Spleen (tissue), 7 donors: Measurements from ENCODE around the gene GPAT2.
A peak's percentile ranks its signal among the peaks of the same experiment; 100 is the strongest.
"Not testable (repeated sequence)": the region's sequence is repeated elsewhere in the genome, so short reads cannot be mapped to it uniquely, and the experiment has no call there.

Source experiments
- POLR2A ChIP-seq, 3 donors: fragments of 450-650 bp; IDR thresholded peaks; one replicate each; pipeline ENCODE4 v1.5.1; 2017; ENCODE audit warnings: antibody characterized with exemption in 3 of 3, mild to moderate bottlenecking in 1 of 3
- TF ChIP-seq, protein P1 (sequence below), 11 experiments: fragments of 200-600 bp in 7 of 11; fragments of 450-650 bp in 4 of 11; sonication (generic) in 4 of 11; IDR thresholded peaks in 8 of 11; conservative IDR thresholded peaks in 3 of 11; 1 replicate in 7 of 11; 2 replicates in 4 of 11; pipeline versions ENCODE4 v1.4.0 to v1.8.0; 2016 to 2021; ENCODE audit warnings: antibody characterized with exemption in 11 of 11, inconsistent platforms in 4 of 11, mild to moderate bottlenecking in 1 of 11
- donor health status: DM: no; HTN: no; CAD: no; lungs with moderate emphysema.
- donor health status: DM: no; HTN: no; CAD: no.
- donor health status: DM: no; HTN: no; CAD: no.

DNA sequence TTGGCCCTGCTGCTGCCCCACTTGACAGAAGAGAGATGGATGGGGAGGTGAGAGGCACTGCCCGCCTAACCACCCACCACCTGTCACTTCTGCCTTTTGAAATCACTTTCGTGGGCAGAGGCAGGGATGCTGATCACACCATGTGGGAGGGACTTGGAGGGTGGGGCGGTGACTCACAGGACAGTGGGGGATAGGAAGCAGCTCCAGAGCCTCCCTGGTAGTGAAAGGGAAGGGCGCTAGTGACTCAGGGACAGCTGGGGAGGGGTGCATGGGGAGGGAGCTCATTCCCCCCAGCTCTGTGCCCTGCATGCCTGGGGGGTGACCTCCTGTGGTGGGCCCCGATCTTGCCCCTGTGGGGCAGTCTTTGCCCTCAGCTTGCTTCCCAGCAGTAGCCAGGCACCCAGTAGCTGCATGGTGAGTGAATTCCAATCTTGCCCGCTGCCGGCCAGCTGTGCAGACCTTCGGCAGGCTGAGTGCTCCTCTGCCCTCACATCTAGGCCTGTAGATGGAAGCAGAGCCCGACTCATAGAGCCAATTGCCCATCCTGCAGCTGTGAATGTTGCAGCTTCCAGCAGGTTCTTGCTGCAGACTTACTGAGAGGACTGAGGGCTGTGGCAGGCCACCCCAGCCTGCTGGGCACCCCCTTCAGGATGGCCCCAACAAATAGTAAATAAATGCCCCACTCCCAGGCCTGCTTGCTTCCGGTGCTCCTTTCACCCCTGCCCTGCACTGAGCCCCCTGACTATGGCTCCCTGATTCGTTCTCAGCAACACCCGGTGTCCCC is 28.6 kb upstream of the GPAT2 start:
- TF ChIP-seq, protein P1, sequence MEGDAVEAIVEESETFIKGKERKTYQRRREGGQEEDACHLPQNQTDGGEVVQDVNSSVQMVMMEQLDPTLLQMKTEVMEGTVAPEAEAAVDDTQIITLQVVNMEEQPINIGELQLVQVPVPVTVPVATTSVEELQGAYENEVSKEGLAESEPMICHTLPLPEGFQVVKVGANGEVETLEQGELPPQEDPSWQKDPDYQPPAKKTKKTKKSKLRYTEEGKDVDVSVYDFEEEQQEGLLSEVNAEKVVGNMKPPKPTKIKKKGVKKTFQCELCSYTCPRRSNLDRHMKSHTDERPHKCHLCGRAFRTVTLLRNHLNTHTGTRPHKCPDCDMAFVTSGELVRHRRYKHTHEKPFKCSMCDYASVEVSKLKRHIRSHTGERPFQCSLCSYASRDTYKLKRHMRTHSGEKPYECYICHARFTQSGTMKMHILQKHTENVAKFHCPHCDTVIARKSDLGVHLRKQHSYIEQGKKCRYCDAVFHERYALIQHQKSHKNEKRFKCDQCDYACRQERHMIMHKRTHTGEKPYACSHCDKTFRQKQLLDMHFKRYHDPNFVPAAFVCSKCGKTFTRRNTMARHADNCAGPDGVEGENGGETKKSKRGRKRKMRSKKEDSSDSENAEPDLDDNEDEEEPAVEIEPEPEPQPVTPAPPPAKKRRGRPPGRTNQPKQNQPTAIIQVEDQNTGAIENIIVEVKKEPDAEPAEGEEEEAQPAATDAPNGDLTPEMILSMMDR (IDR thresholded peaks at IDR 0.05 in 8 of 11, conservative IDR thresholded peaks at IDR 0.05 in 3 of 11): peak in 10 of 11 experiments; percentile 9 to 61 (median 40)
- not testable (repeated sequence) for TF ChIP-seq POLR2A (IDR thresholded peaks at IDR 0.05)
